ENCODE results near the gene OPA1.

Gene OPA1

DNA sequence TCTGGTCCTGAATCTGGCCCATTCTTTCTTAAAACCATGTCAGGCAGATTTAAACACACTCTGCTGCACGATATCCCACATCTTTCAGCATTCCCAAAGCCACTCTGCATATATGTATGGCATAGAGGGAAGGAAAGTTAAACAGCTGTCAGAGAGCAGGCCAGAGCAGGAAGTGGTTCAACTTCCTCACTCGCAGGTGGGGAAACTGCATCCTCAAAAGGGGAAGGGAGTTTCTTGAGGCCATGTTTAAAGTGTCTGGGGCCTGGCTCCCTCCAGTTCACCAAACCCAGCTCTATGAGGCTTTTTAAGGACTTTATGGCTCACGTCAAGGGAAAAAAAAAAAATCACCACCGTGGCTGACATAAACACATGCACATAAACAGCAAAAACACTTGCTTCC is 123.1 kb downstream of the OPA1 start:
- H3K4me3 ChIP-seq (ENCODE audit: low read depth, low read length), result no peak overlapping the region
- TF ChIP-seq, protein P1, sequence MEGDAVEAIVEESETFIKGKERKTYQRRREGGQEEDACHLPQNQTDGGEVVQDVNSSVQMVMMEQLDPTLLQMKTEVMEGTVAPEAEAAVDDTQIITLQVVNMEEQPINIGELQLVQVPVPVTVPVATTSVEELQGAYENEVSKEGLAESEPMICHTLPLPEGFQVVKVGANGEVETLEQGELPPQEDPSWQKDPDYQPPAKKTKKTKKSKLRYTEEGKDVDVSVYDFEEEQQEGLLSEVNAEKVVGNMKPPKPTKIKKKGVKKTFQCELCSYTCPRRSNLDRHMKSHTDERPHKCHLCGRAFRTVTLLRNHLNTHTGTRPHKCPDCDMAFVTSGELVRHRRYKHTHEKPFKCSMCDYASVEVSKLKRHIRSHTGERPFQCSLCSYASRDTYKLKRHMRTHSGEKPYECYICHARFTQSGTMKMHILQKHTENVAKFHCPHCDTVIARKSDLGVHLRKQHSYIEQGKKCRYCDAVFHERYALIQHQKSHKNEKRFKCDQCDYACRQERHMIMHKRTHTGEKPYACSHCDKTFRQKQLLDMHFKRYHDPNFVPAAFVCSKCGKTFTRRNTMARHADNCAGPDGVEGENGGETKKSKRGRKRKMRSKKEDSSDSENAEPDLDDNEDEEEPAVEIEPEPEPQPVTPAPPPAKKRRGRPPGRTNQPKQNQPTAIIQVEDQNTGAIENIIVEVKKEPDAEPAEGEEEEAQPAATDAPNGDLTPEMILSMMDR (IDR thresholded peaks at IDR 0.05; ENCODE audit: low read depth, low read length), result no peak

- H3K4me3 ChIP-seq (ENCODE audit: low read depth, low read length), result no peak overlapping the region
Observed at GRCh38 chr3:193719735-193720134, 126.7 kb downstream of the OPA1 start.

GRCh38 chr3:193720169-193720568 is 127.2 kb downstream of the OPA1 start:
- TF ChIP-seq, protein P1 (IDR thresholded peaks at IDR 0.05; ENCODE audit: low read depth, low read length), result no peak
- H3K4me3 ChIP-seq (ENCODE audit: low read depth, low read length), result no peak overlapping the region

More at GRCh38 chr3:193719735-193720134, 126.7 kb downstream of the OPA1 start:
- TF ChIP-seq, protein P1 (IDR thresholded peaks at IDR 0.05; ENCODE audit: low read depth, low read length), result no peak

DNA sequence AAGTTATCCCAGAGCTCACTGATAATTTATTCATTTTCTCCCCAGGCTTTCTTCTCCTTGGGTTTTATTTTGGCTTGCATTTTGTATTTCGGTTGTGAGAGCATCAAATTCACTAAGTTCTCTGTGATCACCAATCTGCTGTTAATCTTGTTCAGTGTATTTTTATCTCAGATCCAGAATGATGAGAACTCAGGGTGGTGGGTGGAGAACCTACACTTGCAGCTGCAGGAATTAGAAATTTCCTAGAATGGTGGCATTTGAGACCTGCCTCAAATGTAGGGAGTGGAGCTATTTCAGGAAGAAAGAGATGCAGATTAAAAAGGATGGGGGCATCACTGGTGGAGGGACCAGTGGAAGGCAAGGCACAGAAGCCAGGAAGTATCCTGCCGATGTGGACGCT is 129.6 kb downstream of the OPA1 start:
- TF ChIP-seq, protein P1 (IDR thresholded peaks at IDR 0.05; ENCODE audit: low read depth, low read length), result no peak
- H3K4me3 ChIP-seq (ENCODE audit: low read depth, low read length), result no peak overlapping the region

GRCh38 chr3:193727089-193727488 is 134.1 kb downstream of the OPA1 start:
- TF ChIP-seq, protein P1 (IDR thresholded peaks at IDR 0.05; ENCODE audit: low read depth, low read length), result no peak

GRCh38 chr3:193728429-193729087 is 135.6 kb downstream of the OPA1 start:
- TF ChIP-seq, protein P1 (IDR thresholded peaks at IDR 0.05; ENCODE audit: low read depth, low read length), result no peak
- H3K4me3 ChIP-seq (ENCODE audit: low read depth, low read length), result no peak overlapping the region

More at GRCh38 chr3:193727089-193727488, 134.1 kb downstream of the OPA1 start:
- H3K4me3 ChIP-seq (ENCODE audit: low read depth, low read length), result no peak overlapping the region

DNA sequence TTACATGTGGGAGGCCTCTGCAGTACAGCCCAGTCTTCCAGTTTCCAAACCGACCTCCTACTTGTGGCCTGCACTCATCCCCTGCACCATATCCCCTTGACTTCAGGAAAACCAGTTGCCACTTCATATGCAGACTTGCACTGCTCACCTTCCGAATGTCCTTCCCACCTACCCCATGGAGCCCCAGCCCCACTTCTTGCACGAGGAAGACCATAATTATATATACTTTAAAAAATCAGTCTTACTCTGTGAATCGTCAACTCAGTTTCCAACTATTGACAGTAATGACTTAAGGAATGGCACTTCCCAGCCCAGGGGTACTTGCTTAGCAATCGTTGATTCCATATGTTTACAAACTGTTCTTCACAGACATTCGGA is 136.1 kb downstream of the OPA1 start:
- no peak overlapping the region for H3K4me3 ChIP-seq (ENCODE audit: low read depth, low read length)
- TF ChIP-seq, protein P1 (IDR thresholded peaks at IDR 0.05; ENCODE audit: low read depth, low read length), result no peak
